PC-9 (cell line): Measurements from ENCODE around the gene C6orf58. TPM values are rescaled to one million over a fixed set of nuclear protein-coding genes. Genes with fewer than 3 reads are reported as not detected.

ENCODE experiments used
- BruUV-seq: library from RNA; stranded (reverse); fragments of 400-500 nt; replicated peaks from 2 replicates; lab custom pipeline; 2021; lab: Mats Ljungman, UMichigan
- CTCF ChIA-PET: fragments of 300-600 bp; sonication (Branson Sonifier 250); formaldehyde crosslinking; loops from one replicate; lab custom pipeline; 2022; ENCODE audit warnings: antibody characterized with exemption; lab: Charles Lee
- POLR2A ChIA-PET: fragments of 300-600 bp; sonication (Branson Sonifier 250); formaldehyde crosslinking; loops from one replicate; lab custom pipeline; 2022; ENCODE audit warnings: antibody characterized with exemption; ENCODE audit not compliant: unreplicated experiment; lab: Charles Lee
- DNase-seq, 2 experiments: peaks; one replicate each; pipeline versions ENCODE4 v3.0.0 to v3.0.0-alpha.2; 2015 to 2022; ENCODE audit warnings: mixed read lengths in 1 of 2
- H2AFZ ChIP-seq: fragments of 200-600 bp; sonication (generic); 2 replicates; pipeline ENCODE4 v1.8.1; 2017; ENCODE audit warnings: antibody characterized with exemption
- H3F3A ChIP-seq: fragments of 200-600 bp; sonication (generic); 2 replicates; pipeline ENCODE4 v1.8.1; 2017; ENCODE audit warnings: antibody characterized with exemption, mild to moderate bottlenecking, low read depth; ENCODE audit not compliant: insufficient read depth
- H3K27ac ChIP-seq: fragments of 200-600 bp; sonication (generic); 2 replicates; pipeline ENCODE4 v1.6.1; 2016; ENCODE audit warnings: mixed run types
- H3K27me3 ChIP-seq: fragments of 200-600 bp; sonication (generic); 2 replicates; pipeline ENCODE4 v1.6.1; 2016; ENCODE audit warnings: low read depth, mixed run types; ENCODE audit not compliant: insufficient read depth
- H3K36me3 ChIP-seq: fragments of 200-600 bp; sonication (generic); 2 replicates; pipeline ENCODE4 v1.6.1; 2016; ENCODE audit warnings: low read depth, mixed run types
- H3K4me1 ChIP-seq: fragments of 200-600 bp; sonication (generic); replicated peaks from 2 replicates; pipeline ENCODE4 v1.6.1; 2016; ENCODE audit warnings: mixed run types; ENCODE audit not compliant: insufficient read depth
- H3K4me2 ChIP-seq: fragments of 200-600 bp; sonication (generic); 2 replicates; pipeline ENCODE4 v1.6.1; 2017; ENCODE audit warnings: mixed run types
- H3K4me3 ChIP-seq: fragments of 200-600 bp; sonication (generic); 2 replicates; pipeline ENCODE4 v1.6.1; 2016; ENCODE audit warnings: mixed run types
- H3K79me2 ChIP-seq: fragments of 200-600 bp; sonication (generic); 2 replicates; pipeline ENCODE4 v1.6.1; 2017; ENCODE audit warnings: low read depth, mixed run types
- H3K9me2 ChIP-seq: fragments of 200-600 bp; sonication (generic); 2 replicates; pipeline ENCODE4 v1.8.1; 2017; ENCODE audit warnings: mild to moderate bottlenecking; ENCODE audit not compliant: insufficient read depth
- H3K9me3 ChIP-seq: fragments of 200-600 bp; sonication (generic); 2 replicates; pipeline ENCODE4 v1.8.1; 2016; ENCODE audit warnings: low read depth; ENCODE audit not compliant: insufficient read depth
- H4K20me1 ChIP-seq: fragments of 200-600 bp; sonication (generic); 2 replicates; pipeline ENCODE4 v1.8.1; 2017; ENCODE audit not compliant: insufficient read depth
- EZH2 ChIP-seq: fragments of 200-600 bp; sonication (generic); IDR thresholded peaks from 2 replicates; pipeline ENCODE4 v1.8.0; 2017; ENCODE audit warnings: antibody characterized with exemption, low read depth
- intact Hi-C: fragments of 100-400 bp; cut with micrococcal nuclease; formaldehyde crosslinking; loops from one replicate; pipeline ENCODE4 v1.10.0; 2022; ENCODE audit not compliant: unreplicated experiment
- total RNA-seq: library from RNA; stranded (reverse); gene quantifications from 2 replicates; pipeline ENCODE4 v1.2.3, GENCODE V29; 2021
- TF ChIP-seq, protein P1 (sequence below): fragments of 200-600 bp; sonication (generic); conservative IDR thresholded peaks from 2 replicates; pipeline ENCODE4 v1.6.1; 2017; ENCODE audit warnings: mixed run types, antibody characterized with exemption, mild to moderate bottlenecking, moderate library complexity

The C6orf58 gene
- total RNA-seq, 1 experiment from 2014 or later, result not detected

DNA sequence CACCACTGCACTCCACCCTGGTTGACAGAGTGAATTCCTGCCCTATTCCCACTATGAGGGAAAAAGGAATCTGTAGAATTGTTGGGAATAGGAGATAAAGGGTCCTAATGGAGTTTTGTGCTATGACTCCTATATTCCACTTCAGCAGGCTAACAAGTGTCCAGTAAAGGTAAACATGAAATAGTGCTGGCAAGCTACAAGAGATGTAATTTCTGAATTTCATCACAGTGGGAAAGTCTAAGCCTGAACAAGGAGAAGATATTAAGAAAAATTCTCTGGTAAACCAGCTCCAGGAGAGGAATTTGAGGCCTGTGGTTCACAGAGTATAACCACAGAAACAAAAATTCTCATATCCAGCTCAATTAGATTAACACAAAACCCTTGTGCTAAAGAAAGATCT lies 10.3 kb upstream of the C6orf58 start:
- Histone ChIP-seq H2AFZ (no peak overlapping the region), H3K36me3 (no peaks in the 10 kb centered on the region), H3K9me3 (peaks cover 3% of the 10 kb centered on the region; the same call in 1 of the 2 replicates), H3F3A (peaks cover 3% of the 10 kb centered on the region; the same call in 1 of the 2 replicates), H4K20me1 (no peaks in the 10 kb centered on the region), H3K27ac (no peak overlapping the region), H3K4me3 (no peak overlapping the region), H3K27me3 (no peaks in the 10 kb centered on the region), H3K9me2 (no peaks in the 10 kb centered on the region), H3K4me1 (peaks cover 3% of the 10 kb centered on the region), H3K79me2 (no peaks in the 10 kb centered on the region), H3K4me2 (no peak overlapping the region)
- ChIA-PET CTCF (no interaction called here), POLR2A (no interaction called here)
- no TSS peak for BruUV-seq
- TF ChIP-seq EZH2, result no peak
- TF ChIP-seq, protein P1, sequence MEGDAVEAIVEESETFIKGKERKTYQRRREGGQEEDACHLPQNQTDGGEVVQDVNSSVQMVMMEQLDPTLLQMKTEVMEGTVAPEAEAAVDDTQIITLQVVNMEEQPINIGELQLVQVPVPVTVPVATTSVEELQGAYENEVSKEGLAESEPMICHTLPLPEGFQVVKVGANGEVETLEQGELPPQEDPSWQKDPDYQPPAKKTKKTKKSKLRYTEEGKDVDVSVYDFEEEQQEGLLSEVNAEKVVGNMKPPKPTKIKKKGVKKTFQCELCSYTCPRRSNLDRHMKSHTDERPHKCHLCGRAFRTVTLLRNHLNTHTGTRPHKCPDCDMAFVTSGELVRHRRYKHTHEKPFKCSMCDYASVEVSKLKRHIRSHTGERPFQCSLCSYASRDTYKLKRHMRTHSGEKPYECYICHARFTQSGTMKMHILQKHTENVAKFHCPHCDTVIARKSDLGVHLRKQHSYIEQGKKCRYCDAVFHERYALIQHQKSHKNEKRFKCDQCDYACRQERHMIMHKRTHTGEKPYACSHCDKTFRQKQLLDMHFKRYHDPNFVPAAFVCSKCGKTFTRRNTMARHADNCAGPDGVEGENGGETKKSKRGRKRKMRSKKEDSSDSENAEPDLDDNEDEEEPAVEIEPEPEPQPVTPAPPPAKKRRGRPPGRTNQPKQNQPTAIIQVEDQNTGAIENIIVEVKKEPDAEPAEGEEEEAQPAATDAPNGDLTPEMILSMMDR, result no peak
- DNase-seq, result no peak
- intact Hi-C loops, result no loop called here

DNA sequence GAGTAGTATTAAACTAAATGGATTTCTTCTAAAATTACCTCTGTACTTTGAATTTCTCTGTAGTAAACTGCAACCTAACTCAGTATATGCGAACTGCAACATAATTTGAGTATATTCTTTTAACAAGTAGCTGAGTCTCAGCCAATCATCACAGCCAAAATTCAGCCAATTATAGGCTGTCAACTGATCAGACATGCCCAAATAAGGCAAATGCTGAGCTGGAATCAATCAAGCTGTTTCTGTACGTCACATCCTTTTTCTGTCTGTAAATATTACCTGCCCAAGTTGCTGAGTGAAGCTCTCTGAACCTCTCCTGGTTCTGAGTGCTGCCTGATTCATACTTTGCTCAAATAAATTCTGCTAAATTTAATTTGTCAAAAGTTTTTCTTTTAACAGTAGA lies 9.5 kb upstream of the C6orf58 start:
- H2AFZ ChIP-seq, result no peak overlapping the region
- BruUV-seq, result no TSS peak
- H3K9me2 ChIP-seq, result no peaks in the 10 kb centered on the region
- H3K27ac ChIP-seq, result no peak overlapping the region
- no peaks in the 10 kb centered on the region; the same call in 1 of the 2 replicates for H3K4me1 ChIP-seq
- TF ChIP-seq EZH2, result no peak
- TF ChIP-seq, protein P1, result no peak
- no peak overlapping the region for H3K4me2 ChIP-seq
- ChIA-PET POLR2A (no interaction called here), CTCF (no interaction called here)
- H3F3A ChIP-seq, result no peaks in the 10 kb centered on the region
- intact Hi-C loops, result no loop called here
- H3K27me3 ChIP-seq, result no peaks in the 10 kb centered on the region
- H3K9me3 ChIP-seq, result 0 out of 2 replicates have a peak, but pooled peaks cover 3% of the 10 kb centered on the region
- H3K4me3 ChIP-seq, result no peak overlapping the region
- DNase-seq, result no peak
- H3K79me2 ChIP-seq, result no peaks in the 10 kb centered on the region
- H3K36me3 ChIP-seq, result no peaks in the 10 kb centered on the region
- no peaks in the 10 kb centered on the region for H4K20me1 ChIP-seq

DNA sequence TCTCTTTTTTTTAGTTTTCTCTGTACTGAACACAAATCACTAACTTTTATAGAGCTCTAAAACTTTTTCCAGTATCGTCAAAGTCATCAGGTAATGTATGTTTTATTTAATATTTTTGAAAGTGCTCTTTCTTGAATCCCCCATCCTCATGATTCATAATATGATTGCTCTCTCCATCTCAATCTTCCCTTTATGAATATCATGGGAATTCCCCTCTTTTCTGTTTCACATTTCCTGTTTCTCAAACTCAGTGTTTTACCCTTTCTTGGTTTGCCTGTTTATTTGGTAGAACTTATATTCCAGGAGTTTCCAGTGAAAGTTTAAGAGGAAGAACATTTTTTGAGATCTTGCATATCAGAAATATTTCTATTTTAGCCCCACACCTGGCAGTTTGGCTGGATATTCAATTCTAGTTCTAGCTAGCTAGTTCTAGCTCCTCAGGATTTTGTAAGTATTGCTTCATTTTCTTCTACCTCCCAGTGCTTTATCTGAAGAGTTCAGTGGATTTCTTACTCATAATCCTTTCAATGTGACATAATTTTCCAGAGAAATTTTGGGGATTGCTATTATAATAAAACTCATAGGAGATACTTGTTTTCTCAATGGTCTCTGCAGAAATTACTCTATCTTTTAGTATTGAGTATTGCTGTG lies 6.1 kb upstream of the C6orf58 start:
- H3K9me2 ChIP-seq, result no peaks in the 10 kb centered on the region; the same call in 1 of the 2 replicates
- no peak for DNase-seq
- BruUV-seq, result no TSS peak
- H3K9me3 ChIP-seq, result no peaks in the 10 kb centered on the region
- H3K4me2 ChIP-seq, result no peak overlapping the region
- no peaks in the 10 kb centered on the region; the same call in 1 of the 2 replicates for H3K4me1 ChIP-seq
- ChIA-PET CTCF (no interaction called here), POLR2A (no interaction called here)
- no peaks in the 10 kb centered on the region for H3K27me3 ChIP-seq
- no peaks in the 10 kb centered on the region for H3K36me3 ChIP-seq
- no peak overlapping the region for H2AFZ ChIP-seq
- TF ChIP-seq, protein P1, result no peak
- TF ChIP-seq EZH2, result no peak
- no peaks in the 10 kb centered on the region for H3F3A ChIP-seq
- H3K79me2 ChIP-seq, result no peaks in the 10 kb centered on the region
- intact Hi-C loops, result no loop called here
- H3K4me3 ChIP-seq, result no peak overlapping the region
- H3K27ac ChIP-seq, result no peak overlapping the region
- H4K20me1 ChIP-seq, result no peaks in the 10 kb centered on the region
